H9 (cell line): ENCODE results near the gene SMG7. TPM values are rescaled to one million over a fixed set of nuclear protein-coding genes. Genes with fewer than 3 reads are reported as not detected.

Experiments used
- DNase-seq: peaks from one replicate; pipeline ENCODE4 v3.0.0-alpha.2; 2017
- H2AFZ ChIP-seq: one replicate; pipeline ENCODE4 v1.6.1; 2013; ENCODE audit warnings: mild to moderate bottlenecking, low read length, control low read depth, moderate library complexity
- H2AK5ac ChIP-seq: 2 replicates; pipeline ENCODE4 v1.6.1; 2013; ENCODE audit warnings: low read length, control low read depth, mixed read lengths; ENCODE audit not compliant: insufficient read length
- H2BK120ac ChIP-seq: one replicate; pipeline ENCODE4 v1.6.1; 2013; ENCODE audit warnings: low read depth, mild to moderate bottlenecking, low read length, control low read depth, inconsistent platforms; ENCODE audit not compliant: poor library complexity, severe bottlenecking
- H2BK12ac ChIP-seq: 2 replicates; pipeline ENCODE4 v1.6.1; 2013; ENCODE audit warnings: low read length, control low read depth, mixed read lengths, low read depth; ENCODE audit not compliant: insufficient read length
- H2BK15ac ChIP-seq: 2 replicates; pipeline ENCODE4 v1.6.1; 2013; ENCODE audit warnings: low read depth, low read length, control low read depth
- H2BK20ac ChIP-seq: one replicate; pipeline ENCODE4 v1.6.1; 2013; ENCODE audit warnings: low read depth, mild to moderate bottlenecking, low read length, control low read depth, inconsistent platforms; ENCODE audit not compliant: poor library complexity, severe bottlenecking
- H2BK5ac ChIP-seq: 2 replicates; pipeline ENCODE4 v1.6.1; 2013; ENCODE audit warnings: low read length, control low read depth, mixed read lengths; ENCODE audit not compliant: insufficient read length
- H3K14ac ChIP-seq: 2 replicates; pipeline ENCODE4 v1.6.1; 2013; ENCODE audit warnings: low read length, control low read depth; ENCODE audit not compliant: insufficient read depth
- H3K18ac ChIP-seq: 2 replicates; pipeline ENCODE4 v1.6.1; 2013; ENCODE audit warnings: low read depth, mild to moderate bottlenecking, mixed read lengths, low read length, control low read depth; ENCODE audit not compliant: insufficient read length
- H3K23ac ChIP-seq: 2 replicates; pipeline ENCODE4 v1.6.1; 2013; ENCODE audit warnings: low read length, control low read depth, mixed read lengths, low read depth; ENCODE audit not compliant: insufficient read length
- H3K23me2 ChIP-seq: 2 replicates; pipeline ENCODE4 v1.6.1; 2013; ENCODE audit warnings: low read depth, mild to moderate bottlenecking, mixed read lengths, low read length, control low read depth; ENCODE audit not compliant: insufficient read length, poor library complexity, severe bottlenecking
- H3K27ac ChIP-seq: 2 replicates; pipeline ENCODE4 v1.5.1; 2013; ENCODE audit warnings: low read length, control low read depth, mixed read lengths, low read depth; ENCODE audit not compliant: insufficient read length
- H3K27me3 ChIP-seq: 2 replicates; pipeline ENCODE4 v1.6.1; 2013; ENCODE audit warnings: low read length, control low read depth, inconsistent platforms; ENCODE audit not compliant: insufficient read depth
- H3K4ac ChIP-seq: 2 replicates; pipeline ENCODE4 v1.6.1; 2013; ENCODE audit warnings: low read depth, mild to moderate bottlenecking, control low read depth, inconsistent platforms, low read length, moderate library complexity
- H3K4me1 ChIP-seq: 2 replicates; pipeline ENCODE4 v1.6.1; 2013; ENCODE audit warnings: low read length, control low read depth, inconsistent platforms; ENCODE audit not compliant: insufficient read depth
- H3K4me2 ChIP-seq: 2 replicates; pipeline ENCODE4 v1.6.1; 2013; ENCODE audit warnings: low read length, control low read depth, mixed read lengths; ENCODE audit not compliant: insufficient read length, insufficient read depth
- H3K56ac ChIP-seq: 2 replicates; pipeline ENCODE4 v1.6.1; 2013; ENCODE audit warnings: low read depth, mild to moderate bottlenecking, mixed read lengths, low read length, control low read depth; ENCODE audit not compliant: insufficient read length
- H3K79me1 ChIP-seq: 2 replicates; pipeline ENCODE4 v1.6.1; 2013; ENCODE audit warnings: low read depth, mild to moderate bottlenecking, moderate library complexity, low read length, control low read depth, inconsistent platforms; ENCODE audit not compliant: insufficient read depth, poor library complexity, severe bottlenecking
- H3K79me2 ChIP-seq: 2 replicates; pipeline ENCODE4 v1.6.1; 2013; ENCODE audit warnings: low read length, control low read depth, inconsistent platforms; ENCODE audit not compliant: insufficient read depth
- H3K9ac ChIP-seq: 2 replicates; pipeline ENCODE4 v1.6.1; 2013; ENCODE audit warnings: low read length, control low read depth, mixed read lengths; ENCODE audit not compliant: insufficient read length; ENCODE audit errors: extremely low read depth
- H3K9me3 ChIP-seq: one replicate; pipeline ENCODE4 v1.6.1; 2013; ENCODE audit warnings: low read depth, low read length, inconsistent platforms; ENCODE audit not compliant: control insufficient read depth
- H3T11ph ChIP-seq: one replicate; pipeline ENCODE4 v1.6.1; 2013; ENCODE audit warnings: mild to moderate bottlenecking, low read length, control low read depth, inconsistent platforms
- H4K20me1 ChIP-seq: one replicate; pipeline ENCODE4 v1.6.1; 2013; ENCODE audit not compliant: control insufficient read depth, insufficient read length, insufficient read depth
- H4K5ac ChIP-seq: 2 replicates; pipeline ENCODE4 v1.6.1; 2013; ENCODE audit warnings: low read depth, mild to moderate bottlenecking, mixed read lengths, low read length, control low read depth; ENCODE audit not compliant: insufficient read length
- H4K8ac ChIP-seq: replicated peaks from 2 replicates; pipeline ENCODE4 v1.6.1; 2013; ENCODE audit warnings: low read length, control low read depth, mixed read lengths, low read depth; ENCODE audit not compliant: insufficient read length
- H4K91ac ChIP-seq: 2 replicates; pipeline ENCODE4 v1.6.1; 2013; ENCODE audit warnings: low read depth, mild to moderate bottlenecking, moderate library complexity, mixed read lengths, low read length, control low read depth; ENCODE audit not compliant: insufficient read length
- H3K27ac Mint-ChIP-seq, 3 experiments: 2 replicates in 2 of 3; 3 replicates in 1 of 3; pipeline ENCODE4 v1.8.0; 2020 to 2021; ENCODE audit warnings: mixed read lengths in 3 of 3, mild to moderate bottlenecking in 1 of 3, moderate library complexity in 1 of 3
- H3K27me3 Mint-ChIP-seq: 2 replicates; pipeline ENCODE4 v1.8.0; 2021; ENCODE audit warnings: low read depth, mild to moderate bottlenecking, moderate library complexity, mixed read lengths
- H3K36me3 Mint-ChIP-seq, 3 experiments: 2 replicates in 2 of 3; 3 replicates in 1 of 3; pipeline ENCODE4 v1.8.0; 2020 to 2021; ENCODE audit warnings: low read depth in 3 of 3, mixed read lengths in 3 of 3; ENCODE audit not compliant: insufficient read depth in 1 of 3
- H3K4me1 Mint-ChIP-seq, 2 experiments: 2 replicates each; pipeline ENCODE4 v1.8.0; 2020; ENCODE audit warnings: mixed read lengths in 2 of 2
- H3K4me3 Mint-ChIP-seq, 2 experiments: 2 replicates in 1 of 2; 3 replicates in 1 of 2; pipeline ENCODE4 v1.8.0; 2020 to 2021; ENCODE audit warnings: mild to moderate bottlenecking in 2 of 2, mixed read lengths in 2 of 2, moderate library complexity in 1 of 2
- H3K9me3 Mint-ChIP-seq, 2 experiments: 2 replicates in 1 of 2; 3 replicates in 1 of 2; pipeline ENCODE4 v1.8.0; 2020; ENCODE audit warnings: mild to moderate bottlenecking in 2 of 2, mixed read lengths in 2 of 2, moderate library complexity in 1 of 2
- CTCF ChIP-seq: fragments of 200-600 bp; sonication (generic); conservative IDR thresholded peaks from 3 replicates; pipeline ENCODE4 v1.8.0; 2021; ENCODE audit warnings: antibody characterized with exemption, mild to moderate bottlenecking
- WGBS: extraction: QIAGEN DNeasy Blood & Tissue Kit; methylation state at CpG from one replicate; pipeline ENCODE4 v1.1.7; 2013; ENCODE audit warnings: missing lambda C conversion rate, low lambda C conversion rate, mixed read lengths; ENCODE audit not compliant: insufficient read length; ENCODE audit errors: extremely low coverage; 5-methylcytosine and 5-hydroxymethylcytosine counted together
- total RNA-seq: library from RNA; stranded (reverse); gene quantifications from 2 replicates; pipeline ENCODE4 v1.2.1, GENCODE V29; 2021

Gene SMG7
- total RNA-seq, 1 experiment from 2014 or later: 77.0 TPM

- Histone ChIP-seq H2AFZ (no peak overlapping the region), H3T11ph (no peak overlapping the region), H4K8ac (no peak overlapping the region), H2BK5ac (no peak overlapping the region), H2BK15ac (no peak overlapping the region), H3K4ac (no peak overlapping the region), H3K4me1 (no peaks in the 10 kb centered on the region), H2BK12ac (no peak overlapping the region), H3K27me3 (no peaks in the 10 kb centered on the region), H3K79me1 (no peaks in the 10 kb centered on the region), H4K91ac (no peak overlapping the region), H3K14ac (no peak overlapping the region), H3K9me3 (no peaks in the 10 kb centered on the region), H3K23ac (no peak overlapping the region), H3K9ac (no peak overlapping the region), H2BK120ac (no peak overlapping the region), H2AK5ac (no peak overlapping the region), H3K4me2 (no peak overlapping the region), H3K56ac (no peak overlapping the region), H3K23me2 (no peaks in the 10 kb centered on the region), H4K5ac (no peak overlapping the region), H2BK20ac (no peak overlapping the region), H3K27ac (no peak overlapping the region), H4K20me1 (no peaks in the 10 kb centered on the region), H3K18ac (no peak overlapping the region), H3K79me2 (no peaks in the 10 kb centered on the region)
- Mint-ChIP-seq H3K27ac (no peak overlapping the region), H3K27me3 (no peaks in the 10 kb centered on the region), H3K36me3 (peaks cover 2 to 59% (median 53%) of the 10 kb centered on the region in 3 experiments; a peak in 6 of 7 replicates), H3K4me3 (no peak overlapping the region), H3K4me1 (no peaks in the 10 kb centered on the region), H3K9me3 (no peaks in the 10 kb centered on the region)
- WGBS: no CpG with 5 or more reads among the region's 3 CpGs
- DNase-seq: no peak
- TF ChIP-seq CTCF: no peak
These were observed 56.3 kb downstream of the SMG7 start for GRCh38 chr1:183528577-183528976.
